Memory B cell (primary cell): ENCODE data around the gene CAPN7.

Experiments
- ATAC-seq: fragments of 150-1000 bp; cut with Tn5 transposase; 2 replicates; pipeline ENCODE4 v1.10.0; 2021; ENCODE audit warnings: low read depth, mild to moderate bottlenecking, moderate library complexity
- DNase-seq, 2 donors: peaks; one replicate each; pipeline ENCODE4 v3.0.0; 2022; ENCODE audit warnings: low spot score in 2 of 2
- H3K27ac Mint-ChIP-seq: one replicate; pipeline ENCODE4 v1.8.0; 2022; ENCODE audit warnings: mild to moderate bottlenecking, moderate library complexity, mixed read lengths
- H3K27me3 Mint-ChIP-seq: one replicate; pipeline ENCODE4 v1.8.0; 2022; ENCODE audit warnings: mixed read lengths
- H3K36me3 Mint-ChIP-seq: one replicate; pipeline ENCODE4 v1.8.0; 2022; ENCODE audit warnings: mild to moderate bottlenecking, mixed read lengths
- H3K4me1 Mint-ChIP-seq: one replicate; pipeline ENCODE4 v1.8.0; 2022; ENCODE audit warnings: mixed read lengths
- H3K4me3 Mint-ChIP-seq: one replicate; pipeline ENCODE4 v1.8.0; 2022; ENCODE audit warnings: mild to moderate bottlenecking, moderate library complexity, mixed read lengths
- H3K9me3 Mint-ChIP-seq: one replicate; pipeline ENCODE4 v1.8.0; 2022; ENCODE audit warnings: mixed read lengths

Gene CAPN7

DNA sequence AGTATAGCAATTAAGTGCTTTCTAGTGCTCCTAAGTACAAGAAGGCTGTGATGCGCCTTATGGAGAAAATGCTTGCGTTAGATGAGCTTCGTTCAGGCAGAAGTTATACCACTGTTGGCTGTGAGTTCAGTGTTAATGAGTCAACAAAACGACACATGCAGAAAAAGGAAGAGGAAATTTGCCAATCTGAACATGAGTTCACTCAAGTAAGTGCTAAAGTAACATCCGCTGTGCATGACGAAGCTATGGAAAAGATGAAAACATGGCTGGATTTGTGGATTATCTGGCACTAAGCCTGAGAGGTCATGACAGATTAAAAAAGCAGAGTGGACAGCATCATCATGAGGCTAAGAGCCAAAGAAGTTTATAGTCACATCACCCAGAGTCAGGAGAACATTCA lies 89.5 kb downstream of the CAPN7 start:
- peak overlapping the region; percentile 51 for H3K4me3 Mint-ChIP-seq
- peaks cover 62% of the 10 kb centered on the region for H3K4me1 Mint-ChIP-seq
- DNase-seq = no peak
- peaks cover 17% of the 10 kb centered on the region for H3K36me3 Mint-ChIP-seq
- H3K27me3 Mint-ChIP-seq = no peaks in the 10 kb centered on the region
- ATAC-seq = peak; percentile 13
- peak overlapping the region; percentile 89 for H3K27ac Mint-ChIP-seq
- peaks cover 2% of the 10 kb centered on the region for H3K9me3 Mint-ChIP-seq

DNA sequence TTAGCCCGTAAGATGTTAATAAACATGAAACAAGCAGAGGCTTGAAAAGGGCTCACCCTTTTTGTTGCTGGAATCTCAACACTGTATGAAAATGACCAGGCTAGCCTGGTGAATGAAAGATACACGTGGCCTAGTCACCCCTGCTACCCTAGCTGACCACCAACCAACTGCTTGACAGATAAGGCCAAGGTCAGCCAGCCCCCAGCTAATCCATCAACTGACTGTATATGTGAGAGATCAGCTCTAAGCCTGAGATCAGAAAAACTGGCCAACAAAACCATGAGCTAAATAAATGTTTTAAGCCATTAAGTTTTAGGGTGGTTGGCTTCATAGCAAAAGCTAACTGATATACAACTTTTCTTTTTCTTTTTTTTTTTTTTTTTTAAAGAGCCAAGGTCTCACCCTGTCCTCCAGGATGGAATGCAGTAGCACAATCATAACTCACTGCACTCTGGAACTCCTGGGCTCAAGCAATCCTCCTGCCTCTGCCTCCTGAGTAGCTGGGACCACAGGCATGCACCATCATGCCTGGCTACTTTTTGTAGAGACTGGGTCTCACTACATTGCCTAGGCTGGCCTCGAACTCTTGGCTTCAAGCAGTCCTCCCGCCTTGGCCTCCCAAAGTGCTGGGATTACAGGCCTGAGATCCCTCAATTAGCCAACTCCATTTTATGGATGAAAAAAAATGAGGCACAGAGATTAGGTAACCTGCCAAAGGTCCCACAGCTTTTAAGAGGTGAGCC lies 91.7 kb downstream of the CAPN7 start:
- DNase-seq = no peak
- Mint-ChIP-seq H3K27ac (peak overlapping the region; percentile 49), H3K27me3 (no peaks in the 10 kb centered on the region), H3K9me3 (peaks cover 2% of the 10 kb centered on the region), H3K36me3 (peaks cover 30% of the 10 kb centered on the region), H3K4me1 (peaks cover 60% of the 10 kb centered on the region), H3K4me3 (no peak overlapping the region)
- ATAC-seq = no peak

DNA sequence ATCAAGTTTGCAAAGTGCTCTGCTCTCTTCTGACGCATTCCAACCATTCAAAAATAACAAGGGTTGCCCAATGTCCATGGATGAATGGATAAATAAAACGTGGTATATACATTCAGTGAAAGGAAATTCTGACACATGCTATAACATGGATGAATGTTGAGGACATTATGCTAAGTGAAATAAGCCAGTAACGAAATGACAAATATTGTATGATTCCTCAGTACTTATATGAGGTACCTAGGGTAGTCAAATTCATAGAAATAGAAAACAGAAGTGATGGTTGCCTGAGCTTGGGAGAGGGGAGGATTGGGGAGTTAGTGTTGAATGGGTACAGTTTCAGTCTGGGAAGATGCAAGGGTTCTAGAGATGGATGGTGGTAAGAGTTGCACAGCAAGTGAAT lies 92.5 kb downstream of the CAPN7 start:
- Mint-ChIP-seq H3K36me3 (peaks cover 34% of the 10 kb centered on the region), H3K27me3 (no peaks in the 10 kb centered on the region), H3K4me3 (no peak overlapping the region), H3K9me3 (peaks cover 2% of the 10 kb centered on the region), H3K27ac (peak overlapping the region; percentile 25), H3K4me1 (peaks cover 55% of the 10 kb centered on the region)
- DNase-seq (no peak), ATAC-seq (no peak)

DNA sequence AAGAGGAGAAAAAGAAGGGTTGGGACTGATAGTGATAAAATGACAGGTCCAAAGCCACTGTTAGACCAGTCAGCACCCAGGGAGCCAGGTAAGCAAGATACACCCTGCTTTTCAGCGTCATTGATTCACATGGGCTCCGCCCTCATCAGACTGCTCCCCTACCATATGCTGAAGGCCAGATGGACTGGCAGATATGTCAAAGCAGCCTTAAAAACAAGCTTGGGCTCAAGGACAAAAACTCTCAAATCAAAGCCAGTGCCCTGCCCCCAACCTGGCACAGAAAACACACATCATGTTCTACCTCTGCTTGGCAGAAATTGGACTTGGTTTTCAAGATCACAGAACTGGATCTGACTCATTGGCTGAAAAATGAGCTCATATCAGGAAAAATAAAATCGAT lies 93.0 kb downstream of the CAPN7 start:
- Mint-ChIP-seq H3K9me3 (peaks cover 2% of the 10 kb centered on the region), H3K4me3 (no peak overlapping the region), H3K27me3 (no peaks in the 10 kb centered on the region), H3K36me3 (peaks cover 37% of the 10 kb centered on the region), H3K27ac (peak overlapping the region; percentile 25), H3K4me1 (peaks cover 57% of the 10 kb centered on the region)
- DNase-seq (no peak), ATAC-seq (no peak)

DNA sequence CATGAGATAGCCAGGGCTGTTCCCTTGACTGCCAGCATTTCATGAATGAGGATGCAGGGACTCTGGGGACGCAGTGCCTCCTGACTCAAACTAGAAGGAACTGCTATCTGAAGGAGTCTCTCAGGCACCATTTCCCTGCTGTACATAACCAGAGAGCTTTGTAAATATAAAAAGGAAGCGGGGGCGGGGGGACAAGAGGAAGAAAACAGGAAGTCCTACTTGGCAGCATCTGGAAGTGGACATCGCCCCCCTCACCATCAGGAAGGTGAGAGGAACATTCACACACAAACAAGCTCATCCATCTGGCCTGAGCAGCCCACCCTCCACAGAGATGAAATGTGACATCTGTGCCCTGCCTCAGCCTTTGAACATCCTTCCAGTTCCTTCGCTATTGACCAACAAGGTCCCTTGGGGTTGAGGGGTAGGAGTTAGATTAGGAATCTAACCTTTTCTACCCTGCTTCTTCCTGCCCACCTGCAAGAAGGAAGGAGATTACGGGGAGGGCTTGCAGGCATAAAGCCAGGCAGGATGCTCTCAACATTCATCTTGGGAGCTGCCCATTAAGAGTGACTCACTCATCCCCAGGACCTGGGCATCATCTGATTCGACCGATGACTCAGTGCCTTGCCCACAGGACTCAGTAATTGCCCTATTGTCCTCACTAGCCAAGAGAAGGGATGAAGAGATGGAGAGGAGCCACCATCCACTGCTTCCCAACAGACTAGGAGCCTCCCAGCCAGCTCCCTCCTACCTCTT lies 94.5 kb downstream of the CAPN7 start:
- Mint-ChIP-seq H3K4me1 (peaks cover 52% of the 10 kb centered on the region), H3K4me3 (no peak overlapping the region), H3K27me3 (no peaks in the 10 kb centered on the region), H3K9me3 (no peaks in the 10 kb centered on the region), H3K27ac (peak overlapping the region; percentile 66), H3K36me3 (peaks cover 39% of the 10 kb centered on the region)
- peak; percentile 35 for ATAC-seq
- no peak for DNase-seq

DNA sequence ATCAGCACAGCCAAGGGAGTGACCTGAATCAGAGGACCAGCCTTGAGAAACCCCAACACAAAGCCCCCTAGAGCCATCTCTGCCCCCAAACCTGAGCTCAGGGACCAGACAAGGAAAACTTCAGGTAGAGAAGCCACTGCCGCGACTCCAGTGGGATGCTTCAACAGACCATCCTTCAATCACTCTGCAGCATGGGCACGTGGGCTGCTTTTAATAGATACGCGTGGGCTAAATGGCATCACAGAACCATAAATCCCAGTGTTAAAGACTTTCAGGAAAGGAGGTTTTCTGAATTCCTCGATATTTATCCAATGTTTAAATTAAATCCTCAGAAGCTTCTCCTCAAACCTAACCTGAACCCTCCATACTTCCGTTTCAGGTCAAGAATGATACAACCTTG lies 95.7 kb downstream of the CAPN7 start:
- DNase-seq (no peak), ATAC-seq (no peak)
- no peak overlapping the region for H3K4me3 Mint-ChIP-seq
- H3K36me3 Mint-ChIP-seq = peaks cover 38% of the 10 kb centered on the region
- peaks cover 53% of the 10 kb centered on the region for H3K4me1 Mint-ChIP-seq
- no peaks in the 10 kb centered on the region for H3K27me3 Mint-ChIP-seq
- H3K9me3 Mint-ChIP-seq = no peaks in the 10 kb centered on the region
- no peak overlapping the region for H3K27ac Mint-ChIP-seq
